H9 (cell line): ENCODE results near the gene NTSR1. TPM values are rescaled to one million over a fixed set of nuclear protein-coding genes. Genes with fewer than 3 reads are reported as not detected.
A peak's percentile ranks its signal among the peaks of the same experiment; 100 is the strongest.

Experiments
- DNase-seq: peaks from one replicate; pipeline ENCODE4 v3.0.0-alpha.2; 2017
- H2AFZ ChIP-seq: one replicate; pipeline ENCODE4 v1.6.1; 2013; ENCODE audit warnings: mild to moderate bottlenecking, low read length, control low read depth, moderate library complexity
- H2AK5ac ChIP-seq: 2 replicates; pipeline ENCODE4 v1.6.1; 2013; ENCODE audit warnings: low read length, control low read depth, mixed read lengths; ENCODE audit not compliant: insufficient read length
- H2BK120ac ChIP-seq: one replicate; pipeline ENCODE4 v1.6.1; 2013; ENCODE audit warnings: low read depth, mild to moderate bottlenecking, low read length, control low read depth, inconsistent platforms; ENCODE audit not compliant: poor library complexity, severe bottlenecking
- H2BK12ac ChIP-seq: 2 replicates; pipeline ENCODE4 v1.6.1; 2013; ENCODE audit warnings: low read length, control low read depth, mixed read lengths, low read depth; ENCODE audit not compliant: insufficient read length
- H2BK15ac ChIP-seq: 2 replicates; pipeline ENCODE4 v1.6.1; 2013; ENCODE audit warnings: low read depth, low read length, control low read depth
- H2BK20ac ChIP-seq: one replicate; pipeline ENCODE4 v1.6.1; 2013; ENCODE audit warnings: low read depth, mild to moderate bottlenecking, low read length, control low read depth, inconsistent platforms; ENCODE audit not compliant: poor library complexity, severe bottlenecking
- H2BK5ac ChIP-seq: 2 replicates; pipeline ENCODE4 v1.6.1; 2013; ENCODE audit warnings: low read length, control low read depth, mixed read lengths; ENCODE audit not compliant: insufficient read length
- H3K14ac ChIP-seq: 2 replicates; pipeline ENCODE4 v1.6.1; 2013; ENCODE audit warnings: low read length, control low read depth; ENCODE audit not compliant: insufficient read depth
- H3K18ac ChIP-seq: 2 replicates; pipeline ENCODE4 v1.6.1; 2013; ENCODE audit warnings: low read depth, mild to moderate bottlenecking, mixed read lengths, low read length, control low read depth; ENCODE audit not compliant: insufficient read length
- H3K23ac ChIP-seq: 2 replicates; pipeline ENCODE4 v1.6.1; 2013; ENCODE audit warnings: low read length, control low read depth, mixed read lengths, low read depth; ENCODE audit not compliant: insufficient read length
- H3K23me2 ChIP-seq: 2 replicates; pipeline ENCODE4 v1.6.1; 2013; ENCODE audit warnings: low read depth, mild to moderate bottlenecking, mixed read lengths, low read length, control low read depth; ENCODE audit not compliant: insufficient read length, poor library complexity, severe bottlenecking
- H3K27ac ChIP-seq: 2 replicates; pipeline ENCODE4 v1.5.1; 2013; ENCODE audit warnings: low read length, control low read depth, mixed read lengths, low read depth; ENCODE audit not compliant: insufficient read length
- H3K27me3 ChIP-seq: 2 replicates; pipeline ENCODE4 v1.6.1; 2013; ENCODE audit warnings: low read length, control low read depth, inconsistent platforms; ENCODE audit not compliant: insufficient read depth
- H3K4ac ChIP-seq: 2 replicates; pipeline ENCODE4 v1.6.1; 2013; ENCODE audit warnings: low read depth, mild to moderate bottlenecking, control low read depth, inconsistent platforms, low read length, moderate library complexity
- H3K4me1 ChIP-seq: 2 replicates; pipeline ENCODE4 v1.6.1; 2013; ENCODE audit warnings: low read length, control low read depth, inconsistent platforms; ENCODE audit not compliant: insufficient read depth
- H3K4me2 ChIP-seq: 2 replicates; pipeline ENCODE4 v1.6.1; 2013; ENCODE audit warnings: low read length, control low read depth, mixed read lengths; ENCODE audit not compliant: insufficient read length, insufficient read depth
- H3K56ac ChIP-seq: 2 replicates; pipeline ENCODE4 v1.6.1; 2013; ENCODE audit warnings: low read depth, mild to moderate bottlenecking, mixed read lengths, low read length, control low read depth; ENCODE audit not compliant: insufficient read length
- H3K79me1 ChIP-seq: 2 replicates; pipeline ENCODE4 v1.6.1; 2013; ENCODE audit warnings: low read depth, mild to moderate bottlenecking, moderate library complexity, low read length, control low read depth, inconsistent platforms; ENCODE audit not compliant: insufficient read depth, poor library complexity, severe bottlenecking
- H3K79me2 ChIP-seq: 2 replicates; pipeline ENCODE4 v1.6.1; 2013; ENCODE audit warnings: low read length, control low read depth, inconsistent platforms; ENCODE audit not compliant: insufficient read depth
- H3K9ac ChIP-seq: 2 replicates; pipeline ENCODE4 v1.6.1; 2013; ENCODE audit warnings: low read length, control low read depth, mixed read lengths; ENCODE audit not compliant: insufficient read length; ENCODE audit errors: extremely low read depth
- H3K9me3 ChIP-seq: one replicate; pipeline ENCODE4 v1.6.1; 2013; ENCODE audit warnings: low read depth, low read length, inconsistent platforms; ENCODE audit not compliant: control insufficient read depth
- H3T11ph ChIP-seq: one replicate; pipeline ENCODE4 v1.6.1; 2013; ENCODE audit warnings: mild to moderate bottlenecking, low read length, control low read depth, inconsistent platforms
- H4K20me1 ChIP-seq: one replicate; pipeline ENCODE4 v1.6.1; 2013; ENCODE audit not compliant: control insufficient read depth, insufficient read length, insufficient read depth
- H4K5ac ChIP-seq: 2 replicates; pipeline ENCODE4 v1.6.1; 2013; ENCODE audit warnings: low read depth, mild to moderate bottlenecking, mixed read lengths, low read length, control low read depth; ENCODE audit not compliant: insufficient read length
- H4K8ac ChIP-seq: replicated peaks from 2 replicates; pipeline ENCODE4 v1.6.1; 2013; ENCODE audit warnings: low read length, control low read depth, mixed read lengths, low read depth; ENCODE audit not compliant: insufficient read length
- H4K91ac ChIP-seq: 2 replicates; pipeline ENCODE4 v1.6.1; 2013; ENCODE audit warnings: low read depth, mild to moderate bottlenecking, moderate library complexity, mixed read lengths, low read length, control low read depth; ENCODE audit not compliant: insufficient read length
- H3K27ac Mint-ChIP-seq, 3 experiments: 2 replicates in 2 of 3; 3 replicates in 1 of 3; pipeline ENCODE4 v1.8.0; 2020 to 2021; ENCODE audit warnings: mixed read lengths in 3 of 3, mild to moderate bottlenecking in 1 of 3, moderate library complexity in 1 of 3
- H3K27me3 Mint-ChIP-seq: 2 replicates; pipeline ENCODE4 v1.8.0; 2021; ENCODE audit warnings: low read depth, mild to moderate bottlenecking, moderate library complexity, mixed read lengths
- H3K36me3 Mint-ChIP-seq, 3 experiments: 2 replicates in 2 of 3; 3 replicates in 1 of 3; pipeline ENCODE4 v1.8.0; 2020 to 2021; ENCODE audit warnings: low read depth in 3 of 3, mixed read lengths in 3 of 3; ENCODE audit not compliant: insufficient read depth in 1 of 3
- H3K4me1 Mint-ChIP-seq, 2 experiments: 2 replicates each; pipeline ENCODE4 v1.8.0; 2020; ENCODE audit warnings: mixed read lengths in 2 of 2
- H3K4me3 Mint-ChIP-seq, 2 experiments: 2 replicates in 1 of 2; 3 replicates in 1 of 2; pipeline ENCODE4 v1.8.0; 2020 to 2021; ENCODE audit warnings: mild to moderate bottlenecking in 2 of 2, mixed read lengths in 2 of 2, moderate library complexity in 1 of 2
- H3K9me3 Mint-ChIP-seq, 2 experiments: 2 replicates in 1 of 2; 3 replicates in 1 of 2; pipeline ENCODE4 v1.8.0; 2020; ENCODE audit warnings: mild to moderate bottlenecking in 2 of 2, mixed read lengths in 2 of 2, moderate library complexity in 1 of 2
- WGBS: extraction: QIAGEN DNeasy Blood & Tissue Kit; methylation state at CpG from one replicate; pipeline ENCODE4 v1.1.7; 2013; ENCODE audit warnings: missing lambda C conversion rate, low lambda C conversion rate, mixed read lengths; ENCODE audit not compliant: insufficient read length; ENCODE audit errors: extremely low coverage; 5-methylcytosine and 5-hydroxymethylcytosine counted together
- total RNA-seq: library from RNA; stranded (reverse); gene quantifications from 2 replicates; pipeline ENCODE4 v1.2.1, GENCODE V29; 2021
- TF ChIP-seq, protein P1 (sequence below): fragments of 200-600 bp; sonication (generic); conservative IDR thresholded peaks from 3 replicates; pipeline ENCODE4 v1.8.0; 2021; ENCODE audit warnings: antibody characterized with exemption, mild to moderate bottlenecking

The NTSR1 gene
- total RNA-seq, 1 experiment from 2014 or later, result 0.11 TPM

DNA sequence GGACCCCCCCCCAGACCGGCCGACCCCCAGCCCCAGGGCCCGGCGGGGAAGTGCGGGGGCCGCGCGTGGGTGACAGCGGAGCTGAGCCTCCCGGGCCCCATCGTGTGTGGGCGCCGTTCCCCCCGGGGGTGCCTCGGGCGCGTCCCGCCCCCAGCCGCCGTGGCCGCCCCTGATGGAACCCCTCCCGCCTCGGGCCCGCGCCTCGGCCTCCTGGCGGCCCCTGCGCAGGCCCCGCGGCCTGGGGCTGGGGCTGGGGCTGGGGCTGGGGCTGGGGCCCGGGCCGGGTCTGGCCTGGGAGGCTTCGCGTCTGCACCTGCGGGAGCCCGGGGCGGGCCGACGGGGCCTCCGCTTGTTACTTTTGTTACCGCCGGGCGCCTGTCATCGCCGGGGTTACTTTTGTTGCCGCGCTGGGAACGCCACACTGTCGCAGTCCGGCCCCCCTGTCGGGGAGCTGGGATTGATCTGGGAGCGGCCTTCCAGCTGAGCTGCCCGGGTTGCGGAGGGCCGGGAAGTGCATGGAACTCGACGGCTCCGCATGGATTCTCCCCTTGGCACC is 96.6 kb downstream of the NTSR1 start:
- H3K4me3 Mint-ChIP-seq, result peak overlapping the region; percentile 69 to 78
- Histone ChIP-seq H3K9ac (no peak overlapping the region), H3K27me3 (no peaks in the 10 kb centered on the region), H3K56ac (no peak overlapping the region), H3K4me1 (no peaks in the 10 kb centered on the region; the same call in 1 of the 2 replicates), H3K14ac (no peak overlapping the region), H4K20me1 (no peaks in the 10 kb centered on the region), H4K8ac (no peak overlapping the region), H2AK5ac (no peak overlapping the region), H3T11ph (no peak overlapping the region), H3K27ac (no peak overlapping the region), H2AFZ (no peak overlapping the region), H3K23me2 (no peaks in the 10 kb centered on the region), H3K79me2 (no peaks in the 10 kb centered on the region), H2BK5ac (no peak overlapping the region), H3K4ac (no peak overlapping the region), H3K9me3 (no peaks in the 10 kb centered on the region), H3K79me1 (no peaks in the 10 kb centered on the region), H3K4me2 (peak overlapping the region; percentile 53), H2BK15ac (no peak overlapping the region), H3K18ac (no peak overlapping the region), H2BK120ac (no peak overlapping the region), H4K5ac (no peak overlapping the region), H3K23ac (no peak overlapping the region), H2BK20ac (no peak overlapping the region), H4K91ac (no peak overlapping the region), H2BK12ac (no peak overlapping the region)
- no peak overlapping the region for H3K27ac Mint-ChIP-seq
- H3K27me3 Mint-ChIP-seq, result peaks cover 19% of the 10 kb centered on the region
- peaks cover 4 to 28% (median 23%) of the 10 kb centered on the region in 3 experiments for H3K36me3 Mint-ChIP-seq
- no peak for DNase-seq
- peaks cover 10 to 16% of the 10 kb centered on the region in 2 experiments for H3K4me1 Mint-ChIP-seq
- no CpG with 5 or more reads among the region's 58 CpGs for WGBS
- TF ChIP-seq, protein P1, sequence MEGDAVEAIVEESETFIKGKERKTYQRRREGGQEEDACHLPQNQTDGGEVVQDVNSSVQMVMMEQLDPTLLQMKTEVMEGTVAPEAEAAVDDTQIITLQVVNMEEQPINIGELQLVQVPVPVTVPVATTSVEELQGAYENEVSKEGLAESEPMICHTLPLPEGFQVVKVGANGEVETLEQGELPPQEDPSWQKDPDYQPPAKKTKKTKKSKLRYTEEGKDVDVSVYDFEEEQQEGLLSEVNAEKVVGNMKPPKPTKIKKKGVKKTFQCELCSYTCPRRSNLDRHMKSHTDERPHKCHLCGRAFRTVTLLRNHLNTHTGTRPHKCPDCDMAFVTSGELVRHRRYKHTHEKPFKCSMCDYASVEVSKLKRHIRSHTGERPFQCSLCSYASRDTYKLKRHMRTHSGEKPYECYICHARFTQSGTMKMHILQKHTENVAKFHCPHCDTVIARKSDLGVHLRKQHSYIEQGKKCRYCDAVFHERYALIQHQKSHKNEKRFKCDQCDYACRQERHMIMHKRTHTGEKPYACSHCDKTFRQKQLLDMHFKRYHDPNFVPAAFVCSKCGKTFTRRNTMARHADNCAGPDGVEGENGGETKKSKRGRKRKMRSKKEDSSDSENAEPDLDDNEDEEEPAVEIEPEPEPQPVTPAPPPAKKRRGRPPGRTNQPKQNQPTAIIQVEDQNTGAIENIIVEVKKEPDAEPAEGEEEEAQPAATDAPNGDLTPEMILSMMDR, result no peak
- H3K9me3 Mint-ChIP-seq, result no peaks in the 10 kb centered on the region
